HL-60 (cell line): ENCODE measurements around the gene IVD.

ENCODE experiments used
- DNase-seq, 2 experiments: peaks; one replicate each; pipeline ENCODE4 v3.0.0-alpha.2; 2010 to 2020; ENCODE audit warnings: low read depth in 1 of 2, low spot score in 1 of 2
- H3K27ac ChIP-seq: fragments of 250-450 bp; sonication (Bioruptor Pico); replicated peaks from 2 replicates; pipeline ENCODE4 v1.5.1; 2020; ENCODE audit warnings: mild to moderate bottlenecking, moderate library complexity
- H3K27me3 ChIP-seq: fragments of 250-450 bp; sonication (Bioruptor Pico); 2 replicates; pipeline ENCODE4 v1.5.1; 2021; ENCODE audit warnings: mild to moderate bottlenecking, moderate library complexity; ENCODE audit not compliant: insufficient read depth, poor library complexity, severe bottlenecking
- H3K4me3 ChIP-seq: replicated peaks from 2 replicates; pipeline ENCODE4 v1.5.1; 2011; ENCODE audit warnings: mild to moderate bottlenecking, control low read depth, low read length; ENCODE audit not compliant: insufficient read depth
- GABPA ChIP-seq: IDR thresholded peaks from 2 replicates; pipeline ENCODE4 v1.6.1; 2012; ENCODE audit warnings: low read depth
- POLR2AphosphoS5 ChIP-seq: IDR thresholded peaks from 2 replicates; pipeline ENCODE4 v1.6.1; 2012; ENCODE audit warnings: low read depth
- SPI1 ChIP-seq: IDR thresholded peaks from 2 replicates; pipeline ENCODE4 v1.6.1; 2012; ENCODE audit warnings: low read depth, mild to moderate bottlenecking, borderline replicate concordance
- TF ChIP-seq, protein P1 (sequence below): IDR thresholded peaks from 2 replicates; pipeline ENCODE4 v1.6.1; 2012; ENCODE audit warnings: low read depth; ENCODE audit not compliant: insufficient replicate concordance
- TF ChIP-seq, protein P2 (sequence below): IDR thresholded peaks from one replicate; pipeline ENCODE4 v1.5.1; 2011; ENCODE audit warnings: low read length, control low read depth, inconsistent platforms; ENCODE audit not compliant: insufficient read depth

IVD gene

DNA sequence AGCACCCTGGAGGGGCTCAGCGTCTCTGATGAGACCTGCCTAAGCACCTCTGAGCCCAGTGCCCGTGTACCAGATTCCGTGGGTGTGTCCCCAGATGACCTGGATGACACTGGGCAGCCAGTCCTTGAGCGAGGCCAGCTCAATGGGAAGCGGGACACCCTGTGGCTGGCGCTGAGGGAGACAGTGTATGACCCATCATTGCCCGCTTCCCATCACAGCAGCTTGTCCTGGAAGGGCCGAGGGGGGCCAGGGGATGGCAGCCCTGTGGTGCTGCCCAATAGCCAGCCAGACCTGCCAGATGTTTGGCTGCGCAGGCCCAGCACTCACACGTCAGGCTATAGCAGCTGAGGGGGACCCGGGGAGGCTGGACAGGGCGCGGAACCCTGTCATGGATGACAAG is 35.6 kb upstream of the IVD start:
- Histone ChIP-seq H3K4me3 (no peak overlapping the region), H3K27ac (no peak overlapping the region), H3K27me3 (no peaks in the 10 kb centered on the region)
- DNase-seq: no peak
- TF ChIP-seq POLR2AphosphoS5 (no peak), GABPA (no peak)
- TF ChIP-seq, protein P1, sequence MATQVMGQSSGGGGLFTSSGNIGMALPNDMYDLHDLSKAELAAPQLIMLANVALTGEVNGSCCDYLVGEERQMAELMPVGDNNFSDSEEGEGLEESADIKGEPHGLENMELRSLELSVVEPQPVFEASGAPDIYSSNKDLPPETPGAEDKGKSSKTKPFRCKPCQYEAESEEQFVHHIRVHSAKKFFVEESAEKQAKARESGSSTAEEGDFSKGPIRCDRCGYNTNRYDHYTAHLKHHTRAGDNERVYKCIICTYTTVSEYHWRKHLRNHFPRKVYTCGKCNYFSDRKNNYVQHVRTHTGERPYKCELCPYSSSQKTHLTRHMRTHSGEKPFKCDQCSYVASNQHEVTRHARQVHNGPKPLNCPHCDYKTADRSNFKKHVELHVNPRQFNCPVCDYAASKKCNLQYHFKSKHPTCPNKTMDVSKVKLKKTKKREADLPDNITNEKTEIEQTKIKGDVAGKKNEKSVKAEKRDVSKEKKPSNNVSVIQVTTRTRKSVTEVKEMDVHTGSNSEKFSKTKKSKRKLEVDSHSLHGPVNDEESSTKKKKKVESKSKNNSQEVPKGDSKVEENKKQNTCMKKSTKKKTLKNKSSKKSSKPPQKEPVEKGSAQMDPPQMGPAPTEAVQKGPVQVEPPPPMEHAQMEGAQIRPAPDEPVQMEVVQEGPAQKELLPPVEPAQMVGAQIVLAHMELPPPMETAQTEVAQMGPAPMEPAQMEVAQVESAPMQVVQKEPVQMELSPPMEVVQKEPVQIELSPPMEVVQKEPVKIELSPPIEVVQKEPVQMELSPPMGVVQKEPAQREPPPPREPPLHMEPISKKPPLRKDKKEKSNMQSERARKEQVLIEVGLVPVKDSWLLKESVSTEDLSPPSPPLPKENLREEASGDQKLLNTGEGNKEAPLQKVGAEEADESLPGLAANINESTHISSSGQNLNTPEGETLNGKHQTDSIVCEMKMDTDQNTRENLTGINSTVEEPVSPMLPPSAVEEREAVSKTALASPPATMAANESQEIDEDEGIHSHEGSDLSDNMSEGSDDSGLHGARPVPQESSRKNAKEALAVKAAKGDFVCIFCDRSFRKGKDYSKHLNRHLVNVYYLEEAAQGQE: no peak
- TF ChIP-seq, protein P2, sequence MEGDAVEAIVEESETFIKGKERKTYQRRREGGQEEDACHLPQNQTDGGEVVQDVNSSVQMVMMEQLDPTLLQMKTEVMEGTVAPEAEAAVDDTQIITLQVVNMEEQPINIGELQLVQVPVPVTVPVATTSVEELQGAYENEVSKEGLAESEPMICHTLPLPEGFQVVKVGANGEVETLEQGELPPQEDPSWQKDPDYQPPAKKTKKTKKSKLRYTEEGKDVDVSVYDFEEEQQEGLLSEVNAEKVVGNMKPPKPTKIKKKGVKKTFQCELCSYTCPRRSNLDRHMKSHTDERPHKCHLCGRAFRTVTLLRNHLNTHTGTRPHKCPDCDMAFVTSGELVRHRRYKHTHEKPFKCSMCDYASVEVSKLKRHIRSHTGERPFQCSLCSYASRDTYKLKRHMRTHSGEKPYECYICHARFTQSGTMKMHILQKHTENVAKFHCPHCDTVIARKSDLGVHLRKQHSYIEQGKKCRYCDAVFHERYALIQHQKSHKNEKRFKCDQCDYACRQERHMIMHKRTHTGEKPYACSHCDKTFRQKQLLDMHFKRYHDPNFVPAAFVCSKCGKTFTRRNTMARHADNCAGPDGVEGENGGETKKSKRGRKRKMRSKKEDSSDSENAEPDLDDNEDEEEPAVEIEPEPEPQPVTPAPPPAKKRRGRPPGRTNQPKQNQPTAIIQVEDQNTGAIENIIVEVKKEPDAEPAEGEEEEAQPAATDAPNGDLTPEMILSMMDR: no peak

DNA sequence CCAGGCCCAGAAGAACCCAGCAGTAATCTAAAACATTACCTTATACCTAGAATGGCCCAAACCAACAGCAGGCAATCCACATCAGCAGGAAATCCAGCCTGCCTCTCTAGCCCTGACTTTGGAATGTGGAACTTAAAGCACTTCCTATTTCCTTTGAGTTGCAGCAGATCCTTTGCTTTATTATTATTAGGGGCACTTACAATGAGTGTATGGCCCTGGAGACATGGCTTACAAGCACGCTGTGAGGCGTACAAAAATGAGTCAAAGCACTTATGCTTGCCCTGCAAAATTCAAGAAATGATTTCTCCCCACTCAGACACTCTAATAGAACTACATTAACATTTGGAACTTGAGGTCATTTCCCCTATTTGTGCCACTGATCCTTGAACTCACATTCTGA is 32.6 kb upstream of the IVD start:
- DNase-seq: peak in 1 of 2 experiments; percentile 12
- TF ChIP-seq, protein P2: no peak
- peak; percentile 79 for TF ChIP-seq SPI1
- Histone ChIP-seq H3K27me3 (no peaks in the 10 kb centered on the region), H3K27ac (no peak overlapping the region), H3K4me3 (no peak overlapping the region)

DNA sequence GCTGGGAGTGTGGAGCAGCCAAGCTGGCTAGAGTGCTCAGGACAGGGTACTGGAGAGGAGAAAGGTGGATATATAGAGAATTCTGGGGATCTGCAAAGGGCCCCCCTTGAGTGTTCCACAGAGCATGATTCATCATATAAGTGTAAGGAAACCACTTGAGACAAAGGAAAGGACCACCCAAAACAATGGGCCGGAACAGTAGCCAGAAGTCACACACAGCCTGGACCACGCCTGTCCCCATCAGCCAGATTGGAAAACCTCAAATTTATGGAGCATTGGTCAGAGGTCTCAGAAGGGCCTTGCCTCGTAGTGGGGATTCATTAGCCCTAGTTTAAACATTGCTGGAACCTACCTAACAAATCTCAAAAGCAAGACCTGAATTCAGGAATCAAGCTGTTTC is 28.0 kb upstream of the IVD start:
- Histone ChIP-seq H3K4me3 (no peak overlapping the region), H3K27me3 (no peaks in the 10 kb centered on the region), H3K27ac (no peak overlapping the region)
- DNase-seq: no peak
- TF ChIP-seq POLR2AphosphoS5 (no peak), SPI1 (no peak), GABPA (no peak)
- TF ChIP-seq, protein P1: no peak
- TF ChIP-seq, protein P2: no peak

DNA sequence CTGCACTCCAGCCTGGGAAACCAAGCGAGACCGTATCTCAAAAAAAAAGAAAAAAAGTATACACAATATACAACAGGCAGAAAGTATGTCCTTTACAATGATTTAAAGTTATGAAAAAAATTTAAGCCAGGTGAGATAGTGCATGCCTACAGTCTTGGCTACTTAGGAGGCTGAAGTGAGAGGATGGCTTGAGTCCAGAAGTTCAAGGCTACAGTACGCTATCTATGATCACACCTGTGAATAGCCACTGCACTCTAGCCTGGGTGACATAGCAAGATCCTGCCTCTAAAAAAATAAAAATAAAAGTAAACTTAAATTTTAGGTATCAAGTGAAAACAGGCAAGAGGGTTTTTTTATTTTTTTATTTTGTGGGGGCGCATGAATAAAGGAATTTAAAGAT is 26.2 kb upstream of the IVD start:
- TF ChIP-seq SPI1 (no peak), GABPA (no peak), POLR2AphosphoS5 (no peak)
- TF ChIP-seq, protein P2: no peak
- TF ChIP-seq, protein P1: no peak
- no peak overlapping the region for H3K27ac ChIP-seq
- no peak overlapping the region for H3K4me3 ChIP-seq
- no peak for DNase-seq
- H3K27me3 ChIP-seq: no peaks in the 10 kb centered on the region
